Liver (tissue), 9 donors: ENCODE results near the gene DISP3. TPM values are rescaled to one million over a fixed set of nuclear protein-coding genes. Genes with fewer than 3 reads are reported as not detected.

ENCODE experiments used
- DNase-seq: peaks from one replicate; pipeline ENCODE4 v3.0.0-alpha.2; 2017; ENCODE audit warnings: low spot score
- H3K27ac ChIP-seq, 2 donors: one replicate each; pipeline ENCODE4 v1.7.0; 2013; ENCODE audit warnings: inconsistent platforms in 2 of 2, low read length in 2 of 2, control low read depth in 1 of 2, low read depth in 1 of 2, mild to moderate bottlenecking in 1 of 2
- H3K27me3 ChIP-seq, 4 donors: one replicate each; pipeline versions ENCODE4 v1.6.1 to v1.7.0; 2013; ENCODE audit warnings: low read length in 3 of 4, inconsistent platforms in 1 of 4, mild to moderate bottlenecking in 1 of 4, moderate library complexity in 1 of 4; ENCODE audit not compliant: control insufficient read depth in 4 of 4, insufficient read depth in 4 of 4
- H3K36me3 ChIP-seq, 4 donors: one replicate each; pipeline versions ENCODE4 v1.6.1 to v1.7.0; 2013; ENCODE audit warnings: low read length in 3 of 4, mild to moderate bottlenecking in 3 of 4, low read depth in 1 of 4, moderate library complexity in 1 of 4; ENCODE audit not compliant: control insufficient read depth in 4 of 4, insufficient read depth in 3 of 4
- H3K4me1 ChIP-seq, 4 donors: one replicate each; pipeline versions ENCODE4 v1.6.1 to v1.7.0; 2013; ENCODE audit warnings: low read length in 3 of 4, mild to moderate bottlenecking in 3 of 4, moderate library complexity in 1 of 4; ENCODE audit not compliant: control insufficient read depth in 4 of 4, insufficient read depth in 4 of 4
- H3K4me3 ChIP-seq, 3 donors: one replicate each; pipeline versions ENCODE4 v1.6.1 to v1.7.0; 2013; ENCODE audit warnings: low read length in 3 of 3, control low read depth in 1 of 3, low read depth in 1 of 3, mild to moderate bottlenecking in 1 of 3
- H3K9ac ChIP-seq, 2 donors: one replicate each; pipeline ENCODE4 v1.7.0; 2013; ENCODE audit warnings: low read length in 2 of 2, mild to moderate bottlenecking in 2 of 2, moderate library complexity in 2 of 2, control low read depth in 1 of 2, low read depth in 1 of 2
- H3K9me3 ChIP-seq, 4 donors: one replicate each; pipeline versions ENCODE4 v1.6.1 to v1.7.0; 2013; ENCODE audit warnings: low read length in 3 of 4; ENCODE audit not compliant: control insufficient read depth in 4 of 4
- CTCF ChIP-seq: fragments of 150-350 bp; IDR thresholded peaks from 2 replicates; pipeline ENCODE4 v1.5.1; 2017; ENCODE audit warnings: improper control_type of control experiment, low read depth, low read length; ENCODE audit not compliant: missing input control
- EGR1 ChIP-seq, 2 donors: IDR thresholded peaks; 2 replicates each; pipeline ENCODE4 v1.6.1; 2016 to 2018; ENCODE audit warnings: antibody characterized with exemption in 2 of 2, low read depth in 2 of 2
- FOXA1 ChIP-seq: IDR thresholded peaks from 2 replicates; pipeline ENCODE4 v1.6.1; 2016; ENCODE audit warnings: antibody characterized with exemption
- FOXA2 ChIP-seq: IDR thresholded peaks from 2 replicates; pipeline ENCODE4 v1.6.1; 2016; ENCODE audit warnings: antibody characterized with exemption
- HNF4G ChIP-seq: IDR thresholded peaks from 2 replicates; pipeline ENCODE4 v1.6.1; 2016; ENCODE audit warnings: antibody characterized with exemption
- JUND ChIP-seq, 2 donors: IDR thresholded peaks; 2 replicates each; pipeline ENCODE4 v1.6.1; 2016; ENCODE audit warnings: antibody characterized with exemption in 2 of 2
- MAX ChIP-seq: IDR thresholded peaks from 2 replicates; pipeline ENCODE4 v1.6.1; 2016; ENCODE audit warnings: antibody characterized with exemption
- NR2F2 ChIP-seq: IDR thresholded peaks from 2 replicates; pipeline ENCODE4 v1.6.1; 2016; ENCODE audit warnings: antibody characterized with exemption
- RAD21 ChIP-seq, 2 donors: IDR thresholded peaks; 2 replicates each; pipeline ENCODE4 v1.6.1; 2016; ENCODE audit warnings: antibody characterized with exemption in 2 of 2, mild to moderate bottlenecking in 2 of 2
- REST ChIP-seq: IDR thresholded peaks from 2 replicates; pipeline ENCODE4 v1.6.1; 2016; ENCODE audit warnings: antibody characterized with exemption, mild to moderate bottlenecking
- RXRA ChIP-seq, 2 donors: IDR thresholded peaks; 2 replicates each; pipeline ENCODE4 v1.6.1; 2017 to 2018; ENCODE audit warnings: antibody characterized with exemption in 2 of 2, mild to moderate bottlenecking in 1 of 2
- SP1 ChIP-seq: IDR thresholded peaks from 2 replicates; pipeline ENCODE4 v1.6.1; 2018; ENCODE audit warnings: antibody characterized with exemption, mild to moderate bottlenecking
- TAF1 ChIP-seq: conservative IDR thresholded peaks from 2 replicates; pipeline ENCODE4 v1.6.1; 2016; ENCODE audit warnings: antibody characterized with exemption, mild to moderate bottlenecking
- YY1 ChIP-seq: IDR thresholded peaks from 2 replicates; pipeline ENCODE4 v1.6.1; 2016; ENCODE audit warnings: antibody characterized with exemption, mild to moderate bottlenecking
- WGBS: extraction: QIAGEN DNeasy Blood & Tissue Kit; methylation state at CpG from one replicate; pipeline ENCODE4 v1.1.7; 2013; 5-methylcytosine and 5-hydroxymethylcytosine counted together
- polyA plus RNA-seq, 2 donors: library from polyadenylated mRNA; stranded (reverse) in 1 of 2; unstranded in 1 of 2; fragments of 200-250 nt in 1 of 2; fragments of >200 nt in 1 of 2; fragmentation: Nextera tagmentation in 1 of 2; extraction: Ambion mirVana in 1 of 2; gene quantifications; one replicate each; pipeline versions ENCODE4 v1.2.1 to v1.2.3, GENCODE V29; 2013 to 2015
- total RNA-seq, 2 donors: library from RNA; depleted of rRNA; stranded (reverse); fragments of >200 nt; gene quantifications; one replicate each; pipeline ENCODE4 v1.2.3, GENCODE V29; 2014
- TF ChIP-seq, protein P1 (sequence below): IDR thresholded peaks from 2 replicates; pipeline ENCODE4 v1.6.1; 2016; ENCODE audit warnings: antibody characterized with exemption
- TF ChIP-seq, protein P2 (sequence below): IDR thresholded peaks from 2 replicates; pipeline ENCODE4 v1.6.1; 2016; ENCODE audit warnings: antibody characterized with exemption
- donor health status: healthy.
- donor health status: healthy.
- donor health status: healthy.
- donor health status: healthy.
- donor health status: healthy.

The DISP3 gene
- total and polyA plus RNA-seq, 4 donors: 0.02 to 0.08 TPM; not detected in 2

GRCh38 chr1:11479375-11479979, 522 bp downstream of the DISP3 start:
- H3K9me3 ChIP-seq: no peaks in the 10 kb centered on the region
- H3K9ac ChIP-seq: no peak overlapping the region
- H3K4me3 ChIP-seq: peak overlapping the region in 2 of 3 donors; percentile 42 to 53
- no peak overlapping the region for H3K27ac ChIP-seq
- peaks cover 4 to 9% (median 4%) of the 10 kb centered on the region in 4 donors for H3K27me3 ChIP-seq
- DNase-seq: no peak
- WGBS: 4% methylated on average over 52 of the region's 52 CpGs
- TF ChIP-seq NR2F2: no peak
- TF ChIP-seq, protein P1, sequence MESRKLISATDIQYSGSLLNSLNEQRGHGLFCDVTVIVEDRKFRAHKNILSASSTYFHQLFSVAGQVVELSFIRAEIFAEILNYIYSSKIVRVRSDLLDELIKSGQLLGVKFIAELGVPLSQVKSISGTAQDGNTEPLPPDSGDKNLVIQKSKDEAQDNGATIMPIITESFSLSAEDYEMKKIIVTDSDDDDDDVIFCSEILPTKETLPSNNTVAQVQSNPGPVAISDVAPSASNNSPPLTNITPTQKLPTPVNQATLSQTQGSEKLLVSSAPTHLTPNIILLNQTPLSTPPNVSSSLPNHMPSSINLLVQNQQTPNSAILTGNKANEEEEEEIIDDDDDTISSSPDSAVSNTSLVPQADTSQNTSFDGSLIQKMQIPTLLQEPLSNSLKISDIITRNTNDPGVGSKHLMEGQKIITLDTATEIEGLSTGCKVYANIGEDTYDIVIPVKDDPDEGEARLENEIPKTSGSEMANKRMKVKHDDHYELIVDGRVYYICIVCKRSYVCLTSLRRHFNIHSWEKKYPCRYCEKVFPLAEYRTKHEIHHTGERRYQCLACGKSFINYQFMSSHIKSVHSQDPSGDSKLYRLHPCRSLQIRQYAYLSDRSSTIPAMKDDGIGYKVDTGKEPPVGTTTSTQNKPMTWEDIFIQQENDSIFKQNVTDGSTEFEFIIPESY: no peak
- TF ChIP-seq SP1: no peak
- TF ChIP-seq CTCF: no peak
- no peak for TF ChIP-seq RAD21 (IDR thresholded peaks at IDR 0.05)
- TF ChIP-seq EGR1 (IDR thresholded peaks at IDR 0.05; ENCODE audit: low read depth in 2 of 2): no peak
- no peak for TF ChIP-seq TAF1
- TF ChIP-seq MAX: no peak
- TF ChIP-seq YY1: no peak
- TF ChIP-seq FOXA2: no peak
- no peak for TF ChIP-seq JUND (IDR thresholded peaks at IDR 0.05)
- TF ChIP-seq, protein P2, sequence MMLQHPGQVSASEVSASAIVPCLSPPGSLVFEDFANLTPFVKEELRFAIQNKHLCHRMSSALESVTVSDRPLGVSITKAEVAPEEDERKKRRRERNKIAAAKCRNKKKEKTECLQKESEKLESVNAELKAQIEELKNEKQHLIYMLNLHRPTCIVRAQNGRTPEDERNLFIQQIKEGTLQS: no peak
- no peak for TF ChIP-seq REST
- TF ChIP-seq FOXA1: no peak
- no peak for TF ChIP-seq RXRA (IDR thresholded peaks at IDR 0.05)
- no peak for TF ChIP-seq HNF4G
- peaks cover 2 to 12% (median 9%) of the 10 kb centered on the region in 4 donors for H3K4me1 ChIP-seq
- H3K36me3 ChIP-seq: no peaks in the 10 kb centered on the region

GRCh38 chr1:11481019-11481418, 2.1 kb downstream of the DISP3 start:
- WGBS: 31% methylated on average over 4 of the region's 4 CpGs
- no peak for DNase-seq
- Histone ChIP-seq H3K4me1 (peaks cover 2 to 12% (median 9%) of the 10 kb centered on the region in 4 donors), H3K36me3 (no peaks in the 10 kb centered on the region), H3K4me3 (no peak overlapping the region), H3K27ac (no peak overlapping the region), H3K9ac (no peak overlapping the region), H3K27me3 (peaks cover 4 to 9% (median 4%) of the 10 kb centered on the region in 4 donors), H3K9me3 (no peaks in the 10 kb centered on the region)
- TF ChIP-seq TAF1: no peak
